BE2C (cell line): ENCODE results near the gene CFAP46.

Source experiments
- DNase-seq: peaks from one replicate; pipeline ENCODE4 v3.0.0-alpha.2; 2020
- H3K27me3 ChIP-seq: fragments of 250-450 bp; sonication (Bioruptor Pico); 2 replicates; pipeline ENCODE4 v1.5.1; 2020; ENCODE audit warnings: mild to moderate bottlenecking
- H3K36me3 ChIP-seq: fragments of 250-450 bp; sonication (Bioruptor Pico); 2 replicates; pipeline ENCODE4 v1.5.1; 2020; ENCODE audit warnings: mild to moderate bottlenecking
- H3K4me1 ChIP-seq: fragments of 250-450 bp; sonication (Bioruptor Pico); 2 replicates; pipeline ENCODE4 v1.5.1; 2020
- H3K4me3 ChIP-seq: 2 replicates; pipeline ENCODE4 v1.5.1; 2011; ENCODE audit warnings: low read depth, low read length
- H3K9me3 ChIP-seq: fragments of 250-450 bp; sonication (Bioruptor Pico); 2 replicates; pipeline ENCODE4 v1.5.1; 2020
- CTCF ChIP-seq: IDR thresholded peaks from 2 replicates; pipeline ENCODE4 v1.5.1; 2012; ENCODE audit warnings: mild to moderate bottlenecking, low read depth, low read length

Gene CFAP46

GRCh38 chr10:132979491-132980425, 37.4 kb upstream of the CFAP46 start:
- Histone ChIP-seq H3K9me3 (no peaks in the 10 kb centered on the region), H3K27me3 (peaks cover 2% of the 10 kb centered on the region; the same call in 1 of the 2 replicates), H3K4me1 (no peaks in the 10 kb centered on the region), H3K36me3 (no peaks in the 10 kb centered on the region), H3K4me3 (no peak overlapping the region)
- no peak for TF ChIP-seq CTCF
- DNase-seq: no peak

- no peak for DNase-seq
- no peaks in the 10 kb centered on the region for H3K4me1 ChIP-seq
- H3K4me3 ChIP-seq: no peak overlapping the region
- no peak for TF ChIP-seq CTCF
- H3K27me3 ChIP-seq: peaks cover 4% of the 10 kb centered on the region; the same call in 1 of the 2 replicates
- H3K9me3 ChIP-seq: no peaks in the 10 kb centered on the region
- no peaks in the 10 kb centered on the region for H3K36me3 ChIP-seq
These were observed 36.2 kb upstream of the CFAP46 start for GRCh38 chr10:132978542-132978941.

- H3K9me3 ChIP-seq: no peaks in the 10 kb centered on the region
- DNase-seq: no peak
- H3K4me3 ChIP-seq: no peak overlapping the region
- no peaks in the 10 kb centered on the region for H3K4me1 ChIP-seq
- peaks cover 4% of the 10 kb centered on the region; the same call in 1 of the 2 replicates for H3K27me3 ChIP-seq
- H3K36me3 ChIP-seq: no peaks in the 10 kb centered on the region
- no peak for TF ChIP-seq CTCF
These were observed 35.4 kb upstream of the CFAP46 start for GRCh38 chr10:132977807-132978206.

GRCh38 chr10:132977076-132977475, 34.7 kb upstream of the CFAP46 start:
- no peak overlapping the region for H3K4me3 ChIP-seq
- no peak for TF ChIP-seq CTCF
- H3K36me3 ChIP-seq: no peaks in the 10 kb centered on the region
- no peak for DNase-seq
- no peaks in the 10 kb centered on the region for H3K4me1 ChIP-seq
- no peaks in the 10 kb centered on the region for H3K9me3 ChIP-seq
- H3K27me3 ChIP-seq: peaks cover 9% of the 10 kb centered on the region

- Histone ChIP-seq H3K36me3 (no peaks in the 10 kb centered on the region), H3K4me3 (no peak overlapping the region), H3K4me1 (no peaks in the 10 kb centered on the region), H3K9me3 (no peaks in the 10 kb centered on the region), H3K27me3 (peaks cover 19% of the 10 kb centered on the region)
- DNase-seq: no peak
- TF ChIP-seq CTCF: no peak
These were observed 33.7 kb upstream of the CFAP46 start for GRCh38 chr10:132975831-132976682.
